MM.1S (cell line): ENCODE data around the gene ITM2B.
"Not testable (repeated sequence)": the region's sequence is repeated elsewhere in the genome, so short reads cannot be mapped to it uniquely, and the experiment has no call there.

ENCODE experiments used
- DNase-seq: peaks from one replicate; pipeline ENCODE4 v3.0.0-alpha.2; 2015
- H2AFZ ChIP-seq: fragments of 300-600 bp; sonication (generic); 2 replicates; pipeline ENCODE4 v1.6.0; 2016; ENCODE audit warnings: antibody characterized with exemption, low read length
- H3F3A ChIP-seq: fragments of 300-600 bp; sonication (generic); 2 replicates; pipeline ENCODE4 v1.6.1; 2016; ENCODE audit warnings: mild to moderate bottlenecking, antibody characterized with exemption, low read length, moderate library complexity, mixed read lengths; ENCODE audit not compliant: insufficient read depth
- H3K27ac ChIP-seq: fragments of 300-600 bp; sonication (generic); 2 replicates; pipeline ENCODE4 v1.5.1; 2016; ENCODE audit warnings: mild to moderate bottlenecking, low read length
- H3K27me3 ChIP-seq: fragments of 300-600 bp; sonication (generic); replicated peaks from 2 replicates; pipeline ENCODE4 v1.6.0; 2016; ENCODE audit warnings: low read length; ENCODE audit not compliant: insufficient read depth
- H3K36me3 ChIP-seq: fragments of 300-600 bp; sonication (generic); replicated peaks from 2 replicates; pipeline ENCODE4 v1.6.1; 2016; ENCODE audit warnings: mild to moderate bottlenecking, low read length, mixed read lengths; ENCODE audit not compliant: insufficient read depth
- H3K4me1 ChIP-seq: fragments of 300-600 bp; sonication (generic); 2 replicates; pipeline ENCODE4 v1.6.1; 2016; ENCODE audit warnings: low read length, mixed read lengths
- H3K4me2 ChIP-seq: fragments of 300-600 bp; sonication (generic); 2 replicates; pipeline ENCODE4 v1.6.0; 2016; ENCODE audit warnings: low read depth, low read length
- H3K4me3 ChIP-seq: fragments of 300-600 bp; sonication (generic); 2 replicates; pipeline ENCODE4 v1.5.1; 2016; ENCODE audit warnings: low read length, mixed read lengths
- H3K79me2 ChIP-seq: fragments of 300-600 bp; sonication (generic); 2 replicates; pipeline ENCODE4 v1.6.1; 2016; ENCODE audit warnings: mixed run types, low read length, mixed read lengths
- H3K9ac ChIP-seq: fragments of 300-600 bp; sonication (generic); 2 replicates; pipeline ENCODE4 v1.6.1; 2016; ENCODE audit warnings: low read length, mixed read lengths
- H3K9me2 ChIP-seq: fragments of 300-600 bp; sonication (generic); replicated peaks from 2 replicates; pipeline ENCODE4 v1.6.1; 2016; ENCODE audit warnings: mild to moderate bottlenecking, low read length, mixed read lengths; ENCODE audit not compliant: insufficient read depth
- H3K9me3 ChIP-seq: fragments of 300-600 bp; sonication (generic); replicated peaks from 2 replicates; pipeline ENCODE4 v1.6.1; 2016; ENCODE audit warnings: mild to moderate bottlenecking, low read length, mixed read lengths; ENCODE audit not compliant: insufficient read depth
- H4K20me1 ChIP-seq: fragments of 300-600 bp; sonication (generic); 2 replicates; pipeline ENCODE4 v1.6.1; 2016; ENCODE audit warnings: mild to moderate bottlenecking, low read length, moderate library complexity, mixed read lengths; ENCODE audit not compliant: insufficient read depth
- CTCF ChIP-seq: fragments of 300-600 bp; sonication (generic); IDR thresholded peaks from 2 replicates; pipeline ENCODE4 v1.5.1; 2016; ENCODE audit warnings: antibody characterized with exemption, low read length, mixed read lengths
- EZH2 ChIP-seq: fragments of 300-600 bp; sonication (generic); optimal IDR thresholded peaks from 2 replicates; pipeline ENCODE3; 2017; ENCODE audit warnings: low read depth, mild to moderate bottlenecking, antibody characterized with exemption, low read length, mixed read lengths
- EZH2phosphoT487 ChIP-seq: fragments of 300-600 bp; sonication (generic); IDR thresholded peaks from 2 replicates; pipeline ENCODE4 v1.6.1; 2018; ENCODE audit warnings: antibody characterized with exemption, low read length

The ITM2B gene

GRCh38 chr13:48234566-48235340, 1.7 kb downstream of the ITM2B start:
- no peak overlapping the region for H3K4me2 ChIP-seq
- no peak overlapping the region for H3K27ac ChIP-seq
- DNase-seq: no peak
- peaks cover 5% of the 10 kb centered on the region; the same call in 1 of the 2 replicates for H3K79me2 ChIP-seq
- no peaks in the 10 kb centered on the region for H3K36me3 ChIP-seq
- no peaks in the 10 kb centered on the region for H3K27me3 ChIP-seq
- H3K9ac ChIP-seq: no peak overlapping the region
- H3K4me3 ChIP-seq: no peak overlapping the region
- no peaks in the 10 kb centered on the region for H4K20me1 ChIP-seq
- H3F3A ChIP-seq: no peaks in the 10 kb centered on the region
- TF ChIP-seq EZH2phosphoT487 (no peak), CTCF (no peak), EZH2 (no peak)
- H3K9me2 ChIP-seq: no peaks in the 10 kb centered on the region
- H2AFZ ChIP-seq: no peak overlapping the region
- H3K9me3 ChIP-seq: no peaks in the 10 kb centered on the region
- H3K4me1 ChIP-seq: no peaks in the 10 kb centered on the region

GRCh38 chr13:48235341-48236135, 2.5 kb downstream of the ITM2B start:
- Histone ChIP-seq H3K4me2 (no peak overlapping the region), H2AFZ (no peak overlapping the region), H3K27me3 (no peaks in the 10 kb centered on the region), H3K4me3 (no peak overlapping the region), H4K20me1 (no peaks in the 10 kb centered on the region), H3F3A (no peaks in the 10 kb centered on the region), H3K9me2 (no peaks in the 10 kb centered on the region), H3K9ac (no peak overlapping the region), H3K27ac (no peak overlapping the region), H3K9me3 (no peaks in the 10 kb centered on the region), H3K4me1 (no peaks in the 10 kb centered on the region), H3K79me2 (peaks cover 5% of the 10 kb centered on the region; the same call in 1 of the 2 replicates), H3K36me3 (no peaks in the 10 kb centered on the region)
- no peak for DNase-seq
- no peak for TF ChIP-seq EZH2phosphoT487
- no peak for TF ChIP-seq CTCF
- TF ChIP-seq EZH2: no peak

- Histone ChIP-seq H3K79me2 (peaks cover 5% of the 10 kb centered on the region; the same call in 1 of the 2 replicates), H3K9ac (no peak overlapping the region), H3K9me2 (no peaks in the 10 kb centered on the region), H3K36me3 (no peaks in the 10 kb centered on the region), H3K9me3 (no peaks in the 10 kb centered on the region), H3F3A (no peaks in the 10 kb centered on the region), H3K27ac (no peak overlapping the region), H4K20me1 (no peaks in the 10 kb centered on the region), H3K4me2 (no peak overlapping the region), H2AFZ (no peak overlapping the region), H3K4me1 (no peaks in the 10 kb centered on the region), H3K27me3 (no peaks in the 10 kb centered on the region), H3K4me3 (no peak overlapping the region)
- no peak for TF ChIP-seq EZH2phosphoT487
- TF ChIP-seq CTCF: no peak
- no peak for DNase-seq
These were observed 3.7 kb downstream of the ITM2B start for GRCh38 chr13:48236528-48237353.

GRCh38 chr13:48239369-48239768, 6.4 kb downstream of the ITM2B start:
- H2AFZ ChIP-seq, H3K4me2 ChIP-seq, H3K4me1 ChIP-seq, H3K79me2 ChIP-seq, H3K9me2 ChIP-seq, H3K9me3 ChIP-seq, H3F3A ChIP-seq, H3K27me3 ChIP-seq, H3K27ac ChIP-seq, H3K36me3 ChIP-seq, DNase-seq, H4K20me1 ChIP-seq, H3K4me3 ChIP-seq, H3K9ac ChIP-seq: not testable (repeated sequence)
